Loucy (cell line): Measurements from ENCODE around the gene TTC7B.
"Not testable (repeated sequence)": the region's sequence is repeated elsewhere in the genome, so short reads cannot be mapped to it uniquely, and the experiment has no call there.

Experiments
- H2AFZ ChIP-seq: fragments of 200-600 bp; sonication (generic); 2 replicates; pipeline ENCODE4 v1.6.0; 2016; ENCODE audit warnings: antibody characterized with exemption, mild to moderate bottlenecking, low read length, moderate library complexity
- H3F3A ChIP-seq: fragments of 200-600 bp; 2 replicates; pipeline ENCODE4 v1.6.0; 2016; ENCODE audit warnings: antibody characterized with exemption, low read depth, mild to moderate bottlenecking
- H3K27me3 ChIP-seq: fragments of 200-600 bp; sonication (generic); 2 replicates; pipeline ENCODE4 v1.6.1; 2014; ENCODE audit warnings: low read length, mild to moderate bottlenecking; ENCODE audit not compliant: insufficient read depth, poor library complexity, severe bottlenecking
- H3K36me3 ChIP-seq: fragments of 200-600 bp; sonication (generic); 2 replicates; pipeline ENCODE4 v1.6.1; 2016; ENCODE audit warnings: low read length; ENCODE audit not compliant: insufficient read depth
- H3K4me1 ChIP-seq: fragments of 200-600 bp; sonication (generic); 2 replicates; pipeline ENCODE4 v1.5.1; 2014; ENCODE audit warnings: low read length, mild to moderate bottlenecking; ENCODE audit not compliant: insufficient read depth, poor library complexity, severe bottlenecking
- H3K4me2 ChIP-seq: fragments of 200-600 bp; sonication (generic); 2 replicates; pipeline ENCODE4 v1.6.0; 2014; ENCODE audit warnings: antibody characterized with exemption, low read length, low read depth, mild to moderate bottlenecking; ENCODE audit not compliant: poor library complexity, severe bottlenecking
- H3K4me3 ChIP-seq: fragments of 200-600 bp; sonication (generic); 2 replicates; pipeline ENCODE4 v1.5.1; 2014; ENCODE audit warnings: low read length, mild to moderate bottlenecking, mixed read lengths; ENCODE audit not compliant: poor library complexity, severe bottlenecking
- H3K79me2 ChIP-seq: fragments of 200-600 bp; sonication (generic); 2 replicates; pipeline ENCODE4 v1.6.1; 2014; ENCODE audit warnings: low read length; ENCODE audit not compliant: insufficient read depth
- H3K9ac ChIP-seq: fragments of 200-600 bp; sonication (generic); 2 replicates; pipeline ENCODE4 v1.6.0; 2014; ENCODE audit warnings: mild to moderate bottlenecking, low read depth, low read length, moderate library complexity; ENCODE audit not compliant: poor library complexity, severe bottlenecking
- H3K9me2 ChIP-seq: fragments of 200-600 bp; sonication (generic); replicated peaks from 2 replicates; pipeline ENCODE4 v1.6.1; 2016; ENCODE audit warnings: low read depth, low read length, mixed read lengths
- H3K9me3 ChIP-seq: fragments of 200-600 bp; sonication (generic); 2 replicates; pipeline ENCODE4 v1.6.1; 2014; ENCODE audit warnings: mild to moderate bottlenecking, antibody characterized with exemption, low read length, low read depth; ENCODE audit not compliant: insufficient read depth
- H4K20me1 ChIP-seq: fragments of 200-600 bp; sonication (generic); 2 replicates; pipeline ENCODE4 v1.6.0; 2014; ENCODE audit warnings: antibody characterized with exemption, low read length, mild to moderate bottlenecking; ENCODE audit not compliant: insufficient read depth, poor library complexity, severe bottlenecking
- CTCF ChIP-seq: fragments of 200-600 bp; sonication (generic); conservative IDR thresholded peaks from 2 replicates; pipeline ENCODE4 v1.5.1; 2014; ENCODE audit warnings: mild to moderate bottlenecking, antibody characterized with exemption, low read length
- EZH2phosphoT487 ChIP-seq: fragments of 200-600 bp; IDR thresholded peaks from 2 replicates; pipeline ENCODE4 v1.6.1; 2018; ENCODE audit warnings: antibody characterized with exemption, mild to moderate bottlenecking, moderate library complexity, borderline replicate concordance

TTC7B gene

DNA sequence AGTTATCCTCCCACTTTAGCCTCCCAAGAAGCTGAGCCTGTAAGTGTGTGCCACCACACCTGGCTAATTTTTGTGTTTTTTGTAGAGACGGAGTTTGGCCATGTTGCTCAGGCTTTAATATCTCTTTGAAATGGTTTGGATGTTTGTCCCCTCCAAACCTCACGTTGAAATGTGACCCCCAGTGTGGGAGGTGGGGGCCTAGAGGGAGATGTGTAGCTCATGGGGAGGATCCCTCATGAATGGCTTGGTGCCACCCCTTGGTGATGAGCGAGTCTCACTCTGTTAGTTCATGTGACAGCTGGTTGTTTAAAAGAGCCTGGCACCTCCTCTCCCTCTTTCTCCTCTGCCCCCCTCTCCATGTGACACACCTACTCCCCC, 23.6 kb upstream of the TTC7B start:
- Histone ChIP-seq H3K4me1 (peaks cover 23% of the 10 kb centered on the region), H3K4me3 (no peak overlapping the region), H2AFZ (no peak overlapping the region), H3F3A (no peaks in the 10 kb centered on the region), H3K36me3 (no peaks in the 10 kb centered on the region), H3K4me2 (no peak overlapping the region), H3K9ac (no peak overlapping the region), H3K9me2 (no peaks in the 10 kb centered on the region), H4K20me1 (no peaks in the 10 kb centered on the region), H3K9me3 (no peaks in the 10 kb centered on the region), H3K79me2 (no peaks in the 10 kb centered on the region), H3K27me3 (no peaks in the 10 kb centered on the region)
- TF ChIP-seq CTCF (no peak), EZH2phosphoT487 (no peak)

- Histone ChIP-seq H3K9ac (no peak overlapping the region), H3K4me2 (no peak overlapping the region), H3K4me3 (no peak overlapping the region), H3K4me1 (peaks cover 23% of the 10 kb centered on the region), H3K9me3 (no peaks in the 10 kb centered on the region), H4K20me1 (no peaks in the 10 kb centered on the region), H3K9me2 (no peaks in the 10 kb centered on the region), H3K36me3 (no peaks in the 10 kb centered on the region), H3K27me3 (no peaks in the 10 kb centered on the region), H3K79me2 (no peaks in the 10 kb centered on the region), H3F3A (no peaks in the 10 kb centered on the region), H2AFZ (no peak overlapping the region)
- no peak for TF ChIP-seq EZH2phosphoT487
- no peak for TF ChIP-seq CTCF
Measured at GRCh38 chr14:90839024-90839888, 23.0 kb upstream of the TTC7B start.

GRCh38 chr14:90838531-90838930, 22.3 kb upstream of the TTC7B start:
- not testable (repeated sequence) for H2AFZ ChIP-seq, H3K79me2 ChIP-seq, H3F3A ChIP-seq, H3K27me3 ChIP-seq, H4K20me1 ChIP-seq, H3K36me3 ChIP-seq, H3K4me2 ChIP-seq, H3K9me2 ChIP-seq, H3K4me3 ChIP-seq, H3K9ac ChIP-seq, H3K9me3 ChIP-seq
- peaks cover 23% of the 10 kb centered on the region for H3K4me1 ChIP-seq

DNA sequence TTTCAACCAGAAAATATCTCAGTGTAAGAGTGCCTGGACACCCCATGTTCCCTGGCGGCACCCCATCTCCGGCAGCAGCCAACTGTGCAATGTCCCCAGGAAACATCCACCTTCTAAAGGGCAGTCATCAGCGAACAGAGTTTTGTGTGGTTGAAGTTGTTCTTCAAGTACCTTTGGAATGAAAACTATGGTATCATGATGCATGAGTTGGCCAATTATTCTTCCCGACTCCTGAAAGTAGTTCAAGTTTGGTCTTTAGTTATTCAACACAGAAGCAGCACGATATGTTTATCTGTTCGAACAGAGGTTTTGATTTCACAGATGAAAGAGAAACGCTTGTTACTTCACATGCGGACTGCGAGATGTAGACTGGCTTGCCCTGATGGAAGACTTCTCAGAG, 21.1 kb upstream of the TTC7B start:
- Histone ChIP-seq H3K9ac (no peak overlapping the region), H3K4me3 (no peak overlapping the region), H3K36me3 (no peaks in the 10 kb centered on the region), H2AFZ (no peak overlapping the region), H3K27me3 (no peaks in the 10 kb centered on the region), H3F3A (no peaks in the 10 kb centered on the region), H3K79me2 (no peaks in the 10 kb centered on the region), H3K9me2 (no peaks in the 10 kb centered on the region), H3K4me2 (no peak overlapping the region), H3K4me1 (peaks cover 16% of the 10 kb centered on the region), H3K9me3 (no peaks in the 10 kb centered on the region), H4K20me1 (no peaks in the 10 kb centered on the region)
- no peak for TF ChIP-seq EZH2phosphoT487
- TF ChIP-seq CTCF: no peak
